H1 (cell line): Measurements from ENCODE around the gene TIMP4. TPM values are rescaled to one million over a fixed set of nuclear protein-coding genes. Genes with fewer than 3 reads are reported as not detected.

Source experiments
- CTCF ChIA-PET: fragments of 300-600 bp; sonication (Branson Sonifier 250); formaldehyde crosslinking; loops from one replicate; lab custom pipeline; 2021; ENCODE audit not compliant: partially characterized antibody; lab: Charles Lee
- POLR2A ChIA-PET: fragments of 300-600 bp; sonication (Branson Sonifier 250); formaldehyde crosslinking; loops from one replicate; lab custom pipeline; 2021; ENCODE audit warnings: inconsistent platforms; ENCODE audit not compliant: partially characterized antibody; lab: Charles Lee
- DNase-seq, 2 experiments: peaks; one replicate each; pipeline versions ENCODE4 v3.0.0 to v3.0.0-alpha.2; 2010 to 2022; ENCODE audit warnings: low spot score in 2 of 2, low read depth in 1 of 2, mixed read lengths in 1 of 2
- FAIRE-seq: peaks from 2 replicates; lab custom pipeline; 2011; peaks lifted over from hg19 to GRCh38; lab: Jason Lieb, UNC
- H2AFZ ChIP-seq: 2 replicates; pipeline ENCODE4 v1.8.1; 2012; ENCODE audit warnings: low read length, inconsistent platforms
- H2AK5ac ChIP-seq: 2 replicates; pipeline ENCODE4 v1.6.1; 2013; ENCODE audit warnings: low read depth, low read length
- H2BK120ac ChIP-seq: replicated peaks from 2 replicates; pipeline ENCODE3; 2013; ENCODE audit warnings: low read depth, low read length, inconsistent platforms
- H2BK12ac ChIP-seq: 2 replicates; pipeline ENCODE4 v1.6.1; 2013; ENCODE audit warnings: low read depth, low read length
- H2BK15ac ChIP-seq: 2 replicates; pipeline ENCODE4 v1.6.1; 2013; ENCODE audit warnings: low read length
- H2BK20ac ChIP-seq: 2 replicates; pipeline ENCODE4 v1.6.1; 2013; ENCODE audit warnings: low read length
- H2BK5ac ChIP-seq: 2 replicates; pipeline ENCODE4 v1.6.1; 2013; ENCODE audit warnings: low read depth, low read length
- H3K14ac ChIP-seq: 2 replicates; pipeline ENCODE4 v1.6.1; 2013; ENCODE audit warnings: inconsistent platforms; ENCODE audit not compliant: insufficient read length
- H3K18ac ChIP-seq: 2 replicates; pipeline ENCODE4 v1.6.1; 2013; ENCODE audit warnings: low read length; ENCODE audit errors: extremely low read depth
- H3K23ac ChIP-seq: 2 replicates; pipeline ENCODE4 v1.6.1; 2013; ENCODE audit warnings: inconsistent platforms; ENCODE audit not compliant: insufficient read length
- H3K23me2 ChIP-seq: 2 replicates; pipeline ENCODE4 v1.6.1; 2013; ENCODE audit warnings: low read depth, low read length
- H3K27ac ChIP-seq: 2 replicates; pipeline ENCODE4 v1.6.1; 2011; ENCODE audit warnings: low read depth, low read length, inconsistent platforms
- H3K27me3 ChIP-seq, 4 experiments: replicated peaks in 1 of 4; 1 replicate in 1 of 4; 2 replicates in 3 of 4; pipeline versions ENCODE4 v1.6.1 to v1.8.1; 2011 to 2013; ENCODE audit warnings: low read length in 3 of 4, mild to moderate bottlenecking in 3 of 4, inconsistent platforms in 2 of 4, mixed read lengths in 2 of 4, moderate library complexity in 1 of 4; ENCODE audit not compliant: control insufficient read depth in 3 of 4, insufficient read depth in 3 of 4; ENCODE audit errors: extremely low read depth in 1 of 4
- H3K36me3 ChIP-seq, 4 experiments: 2 replicates each; pipeline versions ENCODE4 v1.6.1 to v1.8.1; 2011 to 2013; ENCODE audit warnings: mild to moderate bottlenecking in 4 of 4, low read length in 3 of 4, moderate library complexity in 2 of 4, control low read depth in 1 of 4, inconsistent platforms in 1 of 4; ENCODE audit not compliant: insufficient read depth in 4 of 4, control insufficient read depth in 2 of 4
- H3K4ac ChIP-seq: replicated peaks from 2 replicates; pipeline ENCODE3; 2013; ENCODE audit warnings: low read length, low read depth, mixed read lengths, inconsistent platforms; ENCODE audit not compliant: insufficient read length
- H3K4me1 ChIP-seq, 4 experiments: replicated peaks in 1 of 4; 1 replicate in 1 of 4; 2 replicates in 3 of 4; pipeline versions ENCODE4 v1.6.1 to v1.8.1; 2011 to 2013; ENCODE audit warnings: low read length in 3 of 4, inconsistent platforms in 2 of 4, mixed read lengths in 1 of 4; ENCODE audit not compliant: insufficient read depth in 4 of 4, control insufficient read depth in 3 of 4
- H3K4me2 ChIP-seq, 2 experiments: 2 replicates each; pipeline versions ENCODE4 v1.6.1 to v1.8.1; 2011 to 2013; ENCODE audit warnings: low read depth in 2 of 2, low read length in 2 of 2, control low read depth in 1 of 2, inconsistent platforms in 1 of 2, mild to moderate bottlenecking in 1 of 2; ENCODE audit not compliant: insufficient read depth in 1 of 2
- H3K4me3 ChIP-seq, 4 experiments: fragments of 200-600, 300-600 bp in 1 of 4; sonication (generic), shearing (Covaris generic), sonication (Bioruptor Twin) in 1 of 4; 2 replicates each; pipeline versions ENCODE4 v1.5.1 to v1.8.1; 2011 to 2016; ENCODE audit warnings: low read length in 4 of 4, low read depth in 3 of 4, control low read depth in 2 of 4, inconsistent platforms in 2 of 4, mild to moderate bottlenecking in 2 of 4, mixed read lengths in 1 of 4, moderate library complexity in 1 of 4; ENCODE audit not compliant: insufficient read depth in 2 of 4; ENCODE audit errors: extremely low read depth in 1 of 4
- H3K56ac ChIP-seq: replicated peaks from 2 replicates; pipeline ENCODE3; 2013; ENCODE audit warnings: low read depth, mild to moderate bottlenecking, mixed read lengths, low read length, inconsistent platforms; ENCODE audit not compliant: insufficient read length
- H3K79me1 ChIP-seq: 2 replicates; pipeline ENCODE4 v1.6.1; 2013; ENCODE audit warnings: low read depth, low read length, control low read depth
- H3K79me2 ChIP-seq, 2 experiments: 2 replicates each; pipeline versions ENCODE4 v1.6.1 to v1.8.1; 2012 to 2013; ENCODE audit warnings: low read length in 2 of 2, mild to moderate bottlenecking in 2 of 2, inconsistent platforms in 1 of 2; ENCODE audit not compliant: insufficient read depth in 2 of 2, control insufficient read depth in 1 of 2
- H3K9ac ChIP-seq, 4 experiments: replicated peaks in 1 of 4; 1 replicate in 1 of 4; 2 replicates in 3 of 4; pipeline versions ENCODE4 v1.6.1 to v1.8.1; 2011 to 2013; ENCODE audit warnings: low read depth in 3 of 4, low read length in 3 of 4, control low read depth in 2 of 4, mild to moderate bottlenecking in 2 of 4, moderate library complexity in 2 of 4, inconsistent platforms in 1 of 4; ENCODE audit errors: extremely low read depth in 1 of 4
- H3K9me3 ChIP-seq, 2 experiments: 2 replicates each; pipeline versions ENCODE4 v1.6.1 to v1.8.1; 2012 to 2013; ENCODE audit warnings: mild to moderate bottlenecking in 2 of 2, moderate library complexity in 2 of 2, control low read depth in 1 of 2, inconsistent platforms in 1 of 2, low read depth in 1 of 2, low read length in 1 of 2, mixed read lengths in 1 of 2; ENCODE audit not compliant: insufficient read depth in 2 of 2
- H4K20me1 ChIP-seq, 2 experiments: replicated peaks in 1 of 2; 2 replicates each; pipeline versions ENCODE3 to v1.8.1; 2011 to 2013; ENCODE audit warnings: inconsistent platforms in 2 of 2, low read length in 2 of 2, mild to moderate bottlenecking in 1 of 2; ENCODE audit not compliant: insufficient read depth in 2 of 2, control insufficient read depth in 1 of 2
- H4K5ac ChIP-seq: 2 replicates; pipeline ENCODE4 v1.6.1; 2013; ENCODE audit warnings: low read length, low read depth, mixed read lengths, inconsistent platforms; ENCODE audit not compliant: insufficient read length
- H4K8ac ChIP-seq: 2 replicates; pipeline ENCODE4 v1.8.0; 2013; ENCODE audit warnings: mild to moderate bottlenecking, moderate library complexity, low read length, inconsistent platforms; ENCODE audit not compliant: insufficient read depth; ENCODE audit errors: extremely low read depth
- H4K91ac ChIP-seq: replicated peaks from 2 replicates; pipeline ENCODE3; 2013; ENCODE audit warnings: low read length, mixed read lengths, inconsistent platforms; ENCODE audit not compliant: insufficient read length
- ASH2L ChIP-seq: fragments of 200-600, 300-600 bp; sonication (generic); IDR thresholded peaks from one replicate; pipeline ENCODE4 v1.7.1; 2017; ENCODE audit warnings: low read length
- BRCA1 ChIP-seq: IDR thresholded peaks from 2 replicates; pipeline ENCODE4 v1.6.1; 2012; ENCODE audit warnings: low read depth, low read length, improper control_type of control experiment
- CEBPB ChIP-seq: IDR thresholded peaks from 2 replicates; pipeline ENCODE4 v1.6.1; 2012; ENCODE audit warnings: low read depth, low read length
- CHD1 ChIP-seq: IDR thresholded peaks from 2 replicates; pipeline ENCODE4 v1.6.1; 2012; ENCODE audit warnings: low read depth, low read length, improper control_type of control experiment
- E2F6 ChIP-seq: IDR thresholded peaks from 2 replicates; pipeline ENCODE4 v1.6.1; 2012; ENCODE audit warnings: inconsistent platforms
- EZH2 ChIP-seq: fragments of 200-600 bp; sonication (generic); IDR thresholded peaks from 2 replicates; pipeline ENCODE4 v1.7.1; 2012; ENCODE audit warnings: low read depth, mild to moderate bottlenecking, moderate library complexity, low read length, inconsistent platforms; ENCODE audit not compliant: severe bottlenecking
- HDAC2 ChIP-seq, 2 experiments: fragments of 300-600 bp in 1 of 2; sonication (generic) in 1 of 2; IDR thresholded peaks; 2 replicates each; pipeline ENCODE4 v1.6.1; 2011 to 2012; ENCODE audit warnings: low read depth in 2 of 2, low read length in 2 of 2, mild to moderate bottlenecking in 2 of 2, moderate library complexity in 2 of 2, borderline replicate concordance in 1 of 2, inconsistent platforms in 1 of 2
- JUND ChIP-seq: IDR thresholded peaks from 2 replicates; pipeline ENCODE4 v1.6.1; 2011; ENCODE audit warnings: mild to moderate bottlenecking, improper control_type of control experiment, low read length
- MAFK ChIP-seq: IDR thresholded peaks from 2 replicates; pipeline ENCODE4 v1.6.1; 2012; ENCODE audit warnings: low read depth, mild to moderate bottlenecking, improper control_type of control experiment, low read length
- POU5F1 ChIP-seq: IDR thresholded peaks from 2 replicates; pipeline ENCODE4 v1.6.1; 2011; ENCODE audit warnings: low read depth, mild to moderate bottlenecking, low read length, moderate library complexity
- RNF2 ChIP-seq: fragments of 200-900, 300-1000 bp; sonication (generic); IDR thresholded peaks from 2 replicates; pipeline ENCODE4 v1.7.1; 2016; ENCODE audit warnings: borderline replicate concordance, low read depth, mild to moderate bottlenecking, antibody characterized with exemption, low read length; ENCODE audit not compliant: poor library complexity, severe bottlenecking; ENCODE audit errors: missing control alignments
- TAF1 ChIP-seq: IDR thresholded peaks from 2 replicates; pipeline ENCODE4 v1.6.1; 2011; ENCODE audit warnings: mild to moderate bottlenecking, low read depth, low read length
- polyA plus RNA-seq, 7 experiments: library from polyadenylated mRNA; depleted of rRNA in 3 of 7; stranded (reverse) in 5 of 7; unstranded in 2 of 7; fragments of >200 nt in 5 of 7; fragments of 200-250 nt in 2 of 7; gene quantifications; 1 replicate in 5 of 7; 2 replicates in 1 of 7; 4 replicates in 1 of 7; pipeline versions ENCODE4 v1.2.1 to v1.2.3, GENCODE V29; 2011 to 2013; ENCODE audit warnings: missing spikeins in 2 of 7, mixed read lengths in 2 of 7
- total RNA-seq: library from RNA; stranded (reverse); fragmentation: NEBNext Ultra II Directional; extraction: Animal tissue kit (Norgen Biotek cat#: 25700); gene quantifications from 2 replicates; pipeline ENCODE4 v1.2.1, GENCODE V29; 2021

TIMP4 gene
- total and polyA plus RNA-seq, 2 of the 8 experiments (the other 6 are each of a cell fraction or from before 2014, with no cell fraction given) = 5.1 to 8.7 TPM

GRCh38 chr3:12114251-12114650, 44.5 kb downstream of the TIMP4 start:
- Histone ChIP-seq H3K4me3 (no peak overlapping the region), H3K4me1 (no peaks in the 10 kb centered on the region), H3K27me3 (no peaks in the 10 kb centered on the region), H3K23me2 (no peaks in the 10 kb centered on the region), H4K5ac (no peak overlapping the region), H2AFZ (no peak overlapping the region), H3K4ac (no peak overlapping the region), H3K9me3 (peaks cover 8 to 13% of the 10 kb centered on the region in 2 experiments; a peak in 1 of 4 replicates), H3K56ac (no peak overlapping the region), H3K36me3 (no peaks in the 10 kb centered on the region; a peak in 1 of 8 replicates), H3K23ac (no peak overlapping the region), H4K8ac (no peak overlapping the region), H2BK15ac (no peak overlapping the region), H3K14ac (no peak overlapping the region), H3K27ac (no peak overlapping the region), H2BK12ac (no peak overlapping the region), H2BK20ac (no peak overlapping the region), H4K91ac (no peak overlapping the region), H3K9ac (no peak overlapping the region), H3K79me1 (no peaks in the 10 kb centered on the region), H4K20me1 (no peaks in the 10 kb centered on the region), H2BK5ac (no peak overlapping the region), H3K4me2 (no peak overlapping the region), H2AK5ac (no peak overlapping the region), H3K18ac (no peak overlapping the region), H2BK120ac (no peak overlapping the region), H3K79me2 (no peaks in the 10 kb centered on the region)
- FAIRE-seq (no peak), DNase-seq (no peak)
- ChIA-PET CTCF (no interaction called here), POLR2A (no interaction called here)
- no peak for TF ChIP-seq BRCA1
- no peak for TF ChIP-seq CEBPB
- no peak for TF ChIP-seq MAFK
- no peak for TF ChIP-seq E2F6
- TF ChIP-seq ASH2L = no peak
- TF ChIP-seq TAF1 = no peak
- TF ChIP-seq POU5F1 = no peak
- no peak for TF ChIP-seq RNF2
- TF ChIP-seq CHD1 = no peak
- no peak for TF ChIP-seq JUND
- no peak for TF ChIP-seq EZH2
- TF ChIP-seq HDAC2 (IDR thresholded peaks at IDR 0.05; ENCODE audit: borderline replicate concordance in 1 of 2, low read depth in 2 of 2, low read length in 2 of 2) = no peak
